ENCODE results near the gene TBPL1. TPM values are rescaled to one million over a fixed set of nuclear protein-coding genes. Genes with fewer than 3 reads are reported as not detected.

The TBPL1 gene
- total RNA-seq, 2 experiments from 2014 or later, result 30.9 to 37.8 TPM

DNA sequence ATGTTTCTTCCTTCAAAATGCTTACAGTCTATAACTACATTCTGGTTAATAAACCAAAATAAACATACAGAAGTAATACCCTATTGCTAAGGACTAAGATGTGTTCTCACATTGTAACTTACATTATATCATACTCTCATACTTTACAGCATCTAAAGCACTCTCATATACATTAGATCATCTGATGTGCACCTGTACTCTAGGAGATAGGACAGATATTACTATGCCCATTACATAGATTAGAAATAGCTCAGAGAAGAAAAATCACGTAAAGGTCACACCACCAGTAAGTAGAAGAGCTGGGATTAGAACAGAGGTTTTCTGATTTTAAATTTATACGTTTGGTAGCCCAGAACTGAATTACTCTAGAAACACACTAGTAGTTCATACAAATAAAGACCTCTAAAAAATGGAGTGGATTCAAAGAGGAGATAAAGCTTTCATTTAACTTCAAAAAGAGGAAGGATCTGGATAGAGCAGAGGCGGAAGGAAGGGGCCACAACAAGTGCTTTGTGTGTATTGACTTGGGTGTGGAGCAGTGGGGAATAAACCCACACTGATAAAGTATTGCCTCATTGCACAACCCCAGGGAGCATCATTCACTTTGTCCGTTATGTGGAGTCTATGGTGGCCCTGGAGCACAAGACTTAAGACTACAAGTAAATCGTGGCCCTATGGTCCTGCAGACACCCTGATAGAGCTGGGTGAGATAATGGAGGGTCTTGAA is 68.5 kb downstream of the TBPL1 start:
- no peak overlapping the region for H3K27ac Mint-ChIP-seq
- DNase-seq (no peak), ATAC-seq (no peak)
- POLR2A ChIA-PET, result no interaction called here
- H3K4me1 Mint-ChIP-seq (ENCODE audit: low read depth), result peaks cover 2% of the 10 kb centered on the region
- no peaks in the 10 kb centered on the region for H3K9me3 Mint-ChIP-seq
- no peak overlapping the region for H3K4me3 Mint-ChIP-seq
- TF ChIP-seq, protein P1, sequence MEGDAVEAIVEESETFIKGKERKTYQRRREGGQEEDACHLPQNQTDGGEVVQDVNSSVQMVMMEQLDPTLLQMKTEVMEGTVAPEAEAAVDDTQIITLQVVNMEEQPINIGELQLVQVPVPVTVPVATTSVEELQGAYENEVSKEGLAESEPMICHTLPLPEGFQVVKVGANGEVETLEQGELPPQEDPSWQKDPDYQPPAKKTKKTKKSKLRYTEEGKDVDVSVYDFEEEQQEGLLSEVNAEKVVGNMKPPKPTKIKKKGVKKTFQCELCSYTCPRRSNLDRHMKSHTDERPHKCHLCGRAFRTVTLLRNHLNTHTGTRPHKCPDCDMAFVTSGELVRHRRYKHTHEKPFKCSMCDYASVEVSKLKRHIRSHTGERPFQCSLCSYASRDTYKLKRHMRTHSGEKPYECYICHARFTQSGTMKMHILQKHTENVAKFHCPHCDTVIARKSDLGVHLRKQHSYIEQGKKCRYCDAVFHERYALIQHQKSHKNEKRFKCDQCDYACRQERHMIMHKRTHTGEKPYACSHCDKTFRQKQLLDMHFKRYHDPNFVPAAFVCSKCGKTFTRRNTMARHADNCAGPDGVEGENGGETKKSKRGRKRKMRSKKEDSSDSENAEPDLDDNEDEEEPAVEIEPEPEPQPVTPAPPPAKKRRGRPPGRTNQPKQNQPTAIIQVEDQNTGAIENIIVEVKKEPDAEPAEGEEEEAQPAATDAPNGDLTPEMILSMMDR (IDR thresholded peaks at IDR 0.05), result no peak
- CTCF ChIA-PET, result interaction anchor here (1.1 to 3.9 kb wide), 3 partner anchors 43 to 76 kb away, joined by 3 to 24 read pairs (median 4); no protein-coding TSS in a partner anchor
- intact Hi-C loops (cut with micrococcal nuclease), result no loop called here
- H3K27me3 Mint-ChIP-seq, result no peaks in the 10 kb centered on the region
- no peaks in the 10 kb centered on the region for H3K36me3 Mint-ChIP-seq (ENCODE audit: low read depth)

DNA sequence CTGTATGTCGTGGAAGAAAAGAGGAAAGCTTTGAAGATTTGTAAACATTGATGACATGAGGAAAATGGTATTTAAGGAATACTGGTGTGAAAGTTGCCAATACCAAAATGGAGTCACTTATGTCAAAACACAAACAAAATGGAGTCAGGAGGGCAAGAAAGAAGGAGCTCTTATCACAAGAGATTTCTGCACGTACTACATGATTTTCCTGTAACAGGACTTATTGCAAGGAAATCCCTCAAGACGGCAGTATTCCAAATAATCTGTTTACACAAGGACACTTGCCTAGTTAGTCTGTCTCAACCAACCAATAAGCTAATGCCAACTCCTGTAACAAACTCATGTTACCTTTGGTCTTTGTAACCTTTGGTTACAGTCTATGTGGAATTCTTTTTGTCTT is 69.6 kb downstream of the TBPL1 start:
- TF ChIP-seq, protein P1 (IDR thresholded peaks at IDR 0.05), result no peak
- DNase-seq (no peak), ATAC-seq (no peak)
- POLR2A ChIA-PET, result no interaction called here
- intact Hi-C loops (cut with micrococcal nuclease), result no loop called here
- CTCF ChIA-PET, result interaction anchor here (1.2 to 3.9 kb wide), 3 partner anchors 42 to 74 kb away, joined by 4 to 24 read pairs (median 6); no protein-coding TSS in a partner anchor
- Mint-ChIP-seq H3K9me3 (no peaks in the 10 kb centered on the region), H3K4me3 (no peak overlapping the region), H3K27me3 (no peaks in the 10 kb centered on the region), H3K27ac (no peak overlapping the region), H3K4me1 (ENCODE audit: low read depth) (peaks cover 2% of the 10 kb centered on the region), H3K36me3 (ENCODE audit: low read depth) (no peaks in the 10 kb centered on the region)

DNA sequence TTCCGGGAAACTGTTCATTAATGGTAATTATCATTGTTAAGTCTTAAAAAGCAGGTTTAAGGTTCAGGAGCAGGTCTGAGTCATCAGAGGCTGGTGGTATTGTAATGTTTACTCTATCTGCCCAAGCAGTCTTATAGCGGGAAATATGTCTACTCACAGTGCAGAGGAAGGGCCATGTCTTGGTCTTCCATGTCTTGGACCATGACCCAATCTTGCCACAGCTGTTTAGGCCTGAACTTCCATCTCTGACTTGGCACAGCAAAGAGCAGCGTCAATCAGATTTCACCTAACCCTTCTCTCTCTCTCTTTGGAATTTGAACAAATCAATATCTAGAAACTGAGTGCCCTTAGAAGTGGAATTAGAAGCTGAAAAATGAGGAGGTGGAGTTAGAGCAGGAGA is 73.6 kb downstream of the TBPL1 start:
- H3K4me3 Mint-ChIP-seq, result no peak overlapping the region
- POLR2A ChIA-PET, result no interaction called here
- intact Hi-C loops (cut with micrococcal nuclease), result no loop called here
- TF ChIP-seq, protein P1 (IDR thresholded peaks at IDR 0.05), result no peak
- peaks cover under 1% of the 10 kb centered on the region for H3K4me1 Mint-ChIP-seq (ENCODE audit: low read depth)
- no peaks in the 10 kb centered on the region for H3K9me3 Mint-ChIP-seq
- no peak for ATAC-seq
- H3K27me3 Mint-ChIP-seq, result no peaks in the 10 kb centered on the region
- CTCF ChIA-PET, result interaction anchor here (0.7 to 3.0 kb wide), 2 partner anchors 102 to 110 kb away, joined by 3 to 8 read pairs; no protein-coding TSS in a partner anchor
- no peak for DNase-seq
- no peaks in the 10 kb centered on the region for H3K36me3 Mint-ChIP-seq (ENCODE audit: low read depth)
- no peak overlapping the region for H3K27ac Mint-ChIP-seq

DNA sequence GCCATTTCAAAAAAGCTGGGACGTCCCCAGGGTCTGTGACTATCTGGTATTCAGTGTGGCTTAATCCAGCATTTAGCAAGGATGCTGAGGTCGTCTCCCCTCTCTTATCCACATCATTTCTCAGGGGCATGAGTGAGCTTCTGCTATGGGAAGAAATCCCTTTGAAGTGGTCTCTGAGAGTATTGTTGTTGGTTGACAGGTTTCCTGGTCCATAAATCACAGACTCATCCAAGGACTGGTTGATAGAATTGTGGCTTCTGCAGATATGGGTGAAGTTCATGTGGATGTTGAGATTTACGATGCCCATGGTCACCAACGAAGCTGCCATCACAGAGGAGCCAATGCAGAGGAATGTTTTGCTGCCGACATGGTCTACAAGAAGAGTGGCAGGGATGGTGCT is 75.4 kb downstream of the TBPL1 start:
- POLR2A ChIA-PET, result no interaction called here
- Mint-ChIP-seq H3K36me3 (ENCODE audit: low read depth) (no peaks in the 10 kb centered on the region), H3K4me1 (ENCODE audit: low read depth) (no peaks in the 10 kb centered on the region), H3K27ac (no peak overlapping the region), H3K9me3 (no peaks in the 10 kb centered on the region), H3K4me3 (no peak overlapping the region), H3K27me3 (no peaks in the 10 kb centered on the region)
- TF ChIP-seq, protein P1 (IDR thresholded peaks at IDR 0.05), result no peak
- ATAC-seq (no peak), DNase-seq (no peak)
- intact Hi-C loops (cut with micrococcal nuclease), result no loop called here
- CTCF ChIA-PET, result interaction anchor here (1.3 to 1.7 kb wide), 2 partner anchors 55 to 68 kb away, joined by 4 to 6 read pairs; no protein-coding TSS in a partner anchor
